Keratinocyte (primary cell): Measurements from ENCODE around the gene BANP. TPM values are rescaled to one million over a fixed set of nuclear protein-coding genes. Genes with fewer than 3 reads are reported as not detected.
"Not testable (repeated sequence)": the region's sequence is repeated elsewhere in the genome, so short reads cannot be mapped to it uniquely, and the experiment has no call there.

Experiments used
- DNase-seq: peaks from one replicate; pipeline ENCODE4 v3.0.0-alpha.2; 2011; ENCODE audit warnings: low read depth, missing footprints, low spot score
- FAIRE-seq: peaks from 2 replicates; lab custom pipeline; 2011; peaks lifted over from hg19 to GRCh38; lab: Jason Lieb, UNC
- H2AFZ ChIP-seq: 2 replicates; pipeline ENCODE4 v1.6.0; 2012; ENCODE audit warnings: low read length, control low read depth, inconsistent platforms; ENCODE audit not compliant: control insufficient read depth
- H3K27ac ChIP-seq: 2 replicates; pipeline ENCODE4 v1.5.1; 2011; ENCODE audit warnings: low read length; ENCODE audit not compliant: control insufficient read depth, insufficient read depth
- H3K27me3 ChIP-seq: 3 replicates; pipeline ENCODE4 v1.6.0; 2011; ENCODE audit warnings: low read length; ENCODE audit not compliant: control insufficient read depth, insufficient read depth; ENCODE audit errors: extremely low read depth
- H3K36me3 ChIP-seq, 2 experiments: 2 replicates in 1 of 2; 3 replicates in 1 of 2; pipeline ENCODE4 v1.5.1; 2011; ENCODE audit warnings: low read length in 2 of 2, mild to moderate bottlenecking in 1 of 2; ENCODE audit not compliant: control insufficient read depth in 2 of 2, insufficient read depth in 2 of 2; ENCODE audit errors: extremely low read depth in 1 of 2
- H3K4me1 ChIP-seq: 3 replicates; pipeline ENCODE4 v1.5.1; 2011; ENCODE audit warnings: low read length; ENCODE audit not compliant: control insufficient read depth, insufficient read depth; ENCODE audit errors: extremely low read depth
- H3K4me2 ChIP-seq: 3 replicates; pipeline ENCODE4 v1.6.0; 2011; ENCODE audit warnings: low read depth, low read length; ENCODE audit not compliant: control insufficient read depth, insufficient read depth; ENCODE audit errors: extremely low read depth
- H3K4me3 ChIP-seq, 3 experiments: fragments of 200-600 bp in 1 of 3; sonication (generic) in 1 of 3; 2 replicates in 2 of 3; 3 replicates in 1 of 3; pipeline ENCODE4 v1.5.1; 2011 to 2016; ENCODE audit warnings: low read length in 3 of 3, mild to moderate bottlenecking in 3 of 3, control low read depth in 2 of 3, inconsistent platforms in 1 of 3, low read depth in 1 of 3, mixed read lengths in 1 of 3, mixed run types in 1 of 3, moderate library complexity in 1 of 3; ENCODE audit not compliant: control insufficient read depth in 2 of 3, insufficient read depth in 2 of 3; ENCODE audit errors: extremely low read depth in 1 of 3
- H3K79me2 ChIP-seq: 2 replicates; pipeline ENCODE4 v1.6.0; 2012; ENCODE audit warnings: low read length; ENCODE audit not compliant: control insufficient read depth, insufficient read depth
- H3K9ac ChIP-seq: 3 replicates; pipeline ENCODE4 v1.6.0; 2011; ENCODE audit warnings: low read length; ENCODE audit not compliant: control insufficient read depth, insufficient read depth; ENCODE audit errors: extremely low read depth
- H3K9me1 ChIP-seq: 3 replicates; pipeline ENCODE4 v1.6.0; 2011; ENCODE audit warnings: low read length; ENCODE audit not compliant: control insufficient read depth, insufficient read depth; ENCODE audit errors: extremely low read depth
- H3K9me3 ChIP-seq: 2 replicates; pipeline ENCODE4 v1.5.1; 2012; ENCODE audit warnings: low read depth, low read length; ENCODE audit not compliant: control insufficient read depth
- H4K20me1 ChIP-seq: 3 replicates; pipeline ENCODE4 v1.6.0; 2011; ENCODE audit warnings: low read length; ENCODE audit not compliant: control insufficient read depth, insufficient read depth; ENCODE audit errors: extremely low read depth
- CTCF ChIP-seq, 3 experiments: IDR thresholded peaks in 1 of 3; conservative IDR thresholded peaks in 1 of 3; optimal IDR thresholded peaks in 1 of 3; 2 replicates in 2 of 3; 3 replicates in 1 of 3; pipeline versions ENCODE3 to v1.5.1; 2011; ENCODE audit warnings: low read length in 3 of 3, mild to moderate bottlenecking in 3 of 3, moderate library complexity in 2 of 3, control low read depth in 1 of 3, inconsistent platforms in 1 of 3; ENCODE audit not compliant: insufficient read depth in 2 of 3; ENCODE audit errors: extremely low read depth in 1 of 3
- EZH2 ChIP-seq: IDR thresholded peaks from one replicate; pipeline ENCODE4 v1.6.1; 2012; ENCODE audit warnings: inconsistent platforms, mild to moderate bottlenecking, low read length, moderate library complexity
- dilution Hi-C: fragments of 300-500 bp; cut with MboI; formaldehyde crosslinking; loops from one replicate; pipeline ENCODE4 v1.7.0; 2020; ENCODE audit warnings: low sequenced_read_pairs; ENCODE audit not compliant: extremely low pct_ligation_motif_present
- polyA plus RNA-seq, 5 experiments: library from polyadenylated mRNA; depleted of rRNA in 3 of 5; stranded (reverse) in 3 of 5; stranded (forward) in 1 of 5; unstranded in 1 of 5; fragments of >200 nt; gene quantifications; 1 replicate in 1 of 5; 2 replicates in 3 of 5; 3 replicates in 1 of 5; pipeline versions ENCODE4 v1.2.1 to v1.2.3, GENCODE V29; 2011 to 2012; ENCODE audit warnings: missing spikeins in 2 of 5, low read depth in 1 of 5, low replicate concordance in 1 of 5

The BANP gene
- polyA plus RNA-seq, 1 donor (not counting 4 experiments of a cell fraction or from before 2014, with no cell fraction given) = 10.8 TPM

GRCh38 chr16:88034770-88035169 is 83.5 kb downstream of the BANP start:
- H2AFZ ChIP-seq = no peak overlapping the region
- H3K36me3 ChIP-seq = peaks cover 0 to 8% of the 10 kb centered on the region in 2 experiments
- no peaks in the 10 kb centered on the region for H3K9me1 ChIP-seq
- H3K79me2 ChIP-seq = no peaks in the 10 kb centered on the region
- no peaks in the 10 kb centered on the region for H3K27me3 ChIP-seq
- no peak overlapping the region for H3K4me3 ChIP-seq
- TF ChIP-seq CTCF (optimal IDR thresholded peaks at IDR 0.05 in 1 of 3, IDR thresholded peaks at IDR 0.05 in 1 of 3, conservative IDR thresholded peaks at IDR 0.05 in 1 of 3; ENCODE audit: extremely low read depth in 1 of 3, insufficient read depth in 2 of 3, low read length in 3 of 3) (no peak), EZH2 (no peak)
- H3K27ac ChIP-seq = no peak overlapping the region
- dilution Hi-C loops = no loop called here
- FAIRE-seq (no peak), DNase-seq (no peak)
- H3K9ac ChIP-seq = no peak overlapping the region
- H3K4me2 ChIP-seq = no peak overlapping the region
- H3K9me3 ChIP-seq = no peaks in the 10 kb centered on the region
- H3K4me1 ChIP-seq = no peaks in the 10 kb centered on the region
- no peaks in the 10 kb centered on the region for H4K20me1 ChIP-seq

DNA sequence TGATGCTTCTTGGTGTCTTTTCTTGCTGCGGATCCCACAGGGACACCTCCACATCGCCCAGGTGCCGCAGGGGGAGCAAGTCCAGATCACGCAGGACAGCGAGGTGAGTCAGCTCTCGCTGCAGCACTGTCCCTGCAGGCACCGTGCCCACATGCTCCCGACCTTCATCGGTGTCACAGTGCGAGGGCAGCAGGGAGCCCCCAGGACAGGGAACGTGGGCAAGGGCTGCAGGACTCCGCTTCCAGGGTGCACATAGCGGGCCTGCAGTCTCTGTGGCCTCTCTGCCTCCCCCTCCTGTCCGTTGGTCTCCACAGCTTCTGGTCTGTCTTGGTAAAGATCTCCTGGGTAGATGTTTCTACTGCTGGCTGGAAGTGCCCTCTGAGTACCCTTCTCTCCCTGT is 84.1 kb downstream of the BANP start:
- Histone ChIP-seq H3K4me1 (no peaks in the 10 kb centered on the region), H3K9me1 (no peaks in the 10 kb centered on the region)
- FAIRE-seq = no peak

GRCh38 chr16:88035884-88036639 is 84.8 kb downstream of the BANP start:
- H3K4me2 ChIP-seq, H3K36me3 ChIP-seq, H3K27ac ChIP-seq, H4K20me1 ChIP-seq, dilution Hi-C loops, H3K79me2 ChIP-seq, H3K9me1 ChIP-seq, H3K9me3 ChIP-seq, H3K27me3 ChIP-seq, H2AFZ ChIP-seq, FAIRE-seq, H3K9ac ChIP-seq, DNase-seq, H3K4me1 ChIP-seq, H3K4me3 ChIP-seq: not testable (repeated sequence)

More for the DNA sequence above, 84.1 kb downstream of the BANP start:
- H3K79me2 ChIP-seq = no peaks in the 10 kb centered on the region
- peaks cover 0 to 8% of the 10 kb centered on the region in 2 experiments for H3K36me3 ChIP-seq
- no peak overlapping the region for H3K27ac ChIP-seq
- DNase-seq = no peak
- H3K27me3 ChIP-seq = no peaks in the 10 kb centered on the region
- H2AFZ ChIP-seq = no peak overlapping the region
- no peaks in the 10 kb centered on the region for H3K9me3 ChIP-seq
- H4K20me1 ChIP-seq = no peaks in the 10 kb centered on the region
- dilution Hi-C loops = no loop called here
- no peak overlapping the region for H3K4me2 ChIP-seq
- H3K4me3 ChIP-seq = no peak overlapping the region
- no peak overlapping the region for H3K9ac ChIP-seq
- TF ChIP-seq EZH2 = no peak
- TF ChIP-seq CTCF (optimal IDR thresholded peaks at IDR 0.05 in 1 of 3, IDR thresholded peaks at IDR 0.05 in 1 of 3, conservative IDR thresholded peaks at IDR 0.05 in 1 of 3; ENCODE audit: extremely low read depth in 1 of 3, insufficient read depth in 2 of 3, low read length in 3 of 3) = no peak

DNA sequence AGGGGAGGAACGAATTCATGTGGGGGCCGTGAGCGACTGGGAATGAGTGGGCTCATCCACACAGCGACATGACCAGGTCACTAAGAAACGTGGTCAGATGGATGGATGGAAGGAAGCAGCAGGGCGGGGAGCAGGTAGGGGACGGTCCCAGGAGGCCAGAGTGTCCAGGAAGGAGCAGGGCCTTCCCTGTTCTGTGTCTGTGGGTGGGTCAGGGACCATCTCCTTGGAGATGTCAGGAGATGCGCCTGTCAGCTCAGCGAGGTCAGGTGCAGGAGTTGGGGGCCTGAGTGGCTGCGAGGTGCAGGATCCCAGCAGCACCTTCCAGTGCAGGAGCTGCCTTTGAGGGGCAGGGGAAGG is 85.4 kb downstream of the BANP start:
- H3K9me1 ChIP-seq, dilution Hi-C loops, FAIRE-seq, H3K9me3 ChIP-seq, H3K4me2 ChIP-seq, H2AFZ ChIP-seq, H3K79me2 ChIP-seq, H3K27me3 ChIP-seq, H3K9ac ChIP-seq, H3K4me3 ChIP-seq, H3K36me3 ChIP-seq, H3K4me1 ChIP-seq, H3K27ac ChIP-seq, H4K20me1 ChIP-seq, DNase-seq: not testable (repeated sequence)
